Subcutaneous abdominal adipose tissue (tissue), 5 donors: ENCODE results near the gene CNIH1.

ENCODE experiments used
- H3K27ac ChIP-seq: one replicate; pipeline ENCODE4 v1.7.0; 2013; ENCODE audit warnings: low read depth, mild to moderate bottlenecking, inconsistent platforms, low read length, moderate library complexity
- H3K27me3 ChIP-seq, 5 donors: one replicate each; pipeline ENCODE4 v1.7.0; 2013; ENCODE audit warnings: low read length in 5 of 5, inconsistent platforms in 1 of 5; ENCODE audit not compliant: control insufficient read depth in 5 of 5, insufficient read depth in 4 of 5
- H3K36me3 ChIP-seq, 5 donors: one replicate each; pipeline ENCODE4 v1.7.0; 2013; ENCODE audit warnings: low read length in 5 of 5; ENCODE audit not compliant: control insufficient read depth in 5 of 5, insufficient read depth in 5 of 5
- H3K4me1 ChIP-seq, 5 donors: one replicate each; pipeline ENCODE4 v1.7.0; 2013; ENCODE audit warnings: low read length in 5 of 5, mild to moderate bottlenecking in 3 of 5, moderate library complexity in 1 of 5; ENCODE audit not compliant: control insufficient read depth in 5 of 5, insufficient read depth in 5 of 5
- H3K4me3 ChIP-seq, 5 donors: one replicate each; pipeline ENCODE4 v1.7.0; 2013; ENCODE audit warnings: low read length in 5 of 5, low read depth in 1 of 5
- H3K9ac ChIP-seq, 5 donors: one replicate each; pipeline ENCODE4 v1.7.0; 2013; ENCODE audit warnings: low read length in 5 of 5, mild to moderate bottlenecking in 4 of 5, moderate library complexity in 3 of 5
- H3K9me3 ChIP-seq, 5 donors: one replicate each; pipeline ENCODE4 v1.7.0; 2013; ENCODE audit warnings: low read length in 5 of 5; ENCODE audit not compliant: control insufficient read depth in 5 of 5
- donor health status: healthy.
- donor health status: healthy.
- donor health status: healthy.
- donor health status: healthy.
- donor health status: healthy.

The CNIH1 gene

GRCh38 chr14:54374117-54374884, 66.9 kb downstream of the CNIH1 start:
- H3K27ac ChIP-seq = no peak overlapping the region

More at GRCh38 chr14:54374117-54374884, 66.9 kb downstream of the CNIH1 start:
- Histone ChIP-seq H3K27me3 (peaks cover 0 to 18% (median 8%) of the 10 kb centered on the region in 5 donors), H3K9ac (no peak overlapping the region), H3K36me3 (no peaks in the 10 kb centered on the region), H3K4me1 (peaks cover 0 to 4% (median 0%) of the 10 kb centered on the region in 5 donors), H3K4me3 (no peak overlapping the region), H3K9me3 (no peaks in the 10 kb centered on the region)
